GM12878 (cell line): ENCODE measurements around the gene MRGPRG. TPM values are rescaled to one million over a fixed set of nuclear protein-coding genes. Genes with fewer than 3 reads are reported as not detected.

Source experiments
- ATAC-seq: fragments of 200-7000 bp; cut with Tn5 transposase; 3 replicates; pipeline ENCODE4 v1.9.1; 2020; ENCODE audit warnings: mild to moderate bottlenecking, moderate library complexity
- BruUV-seq: library from RNA; stranded (reverse); fragments of 400-500 nt; replicated peaks from 2 replicates; lab custom pipeline; 2021; lab: Mats Ljungman, UMichigan
- CTCF ChIA-PET: fragments of 300-600 bp; sonication (Branson Sonifier 250); formaldehyde crosslinking; extraction: SDS; loops from one replicate; lab custom pipeline; 2021; ENCODE audit warnings: inconsistent platforms; lab: Yijun Ruan, JAX
- POLR2A ChIA-PET: fragments of 350-600 bp; formaldehyde crosslinking; extraction: SDS; loops from one replicate; lab custom pipeline; 2021; ENCODE audit warnings: inconsistent platforms; lab: Charles Lee
- RAD21 ChIA-PET: fragments of 300-600 bp; sonication (Branson Sonifier 250); formaldehyde crosslinking; loops from one replicate; lab custom pipeline; 2023; ENCODE audit warnings: antibody characterized with exemption; ENCODE audit not compliant: unreplicated experiment; lab: Charles Lee
- SMC1A ChIA-PET: fragments of 300-600 bp; sonication (Branson Sonifier 250); formaldehyde crosslinking; loops from one replicate; lab custom pipeline; 2023; ENCODE audit not compliant: unreplicated experiment, uncharacterized antibody; lab: Charles Lee
- DNase-seq: peaks from one replicate; pipeline ENCODE4 v3.0.0-alpha.2; 2011; ENCODE audit warnings: low read depth, low spot score
- FAIRE-seq: peaks from 3 replicates; lab custom pipeline; 2011; peaks lifted over from hg19 to GRCh38; lab: Jason Lieb, UNC
- H2AFZ ChIP-seq: 2 replicates; pipeline ENCODE4 v1.6.0; 2011; ENCODE audit warnings: low read depth, low read length, control low read depth; ENCODE audit not compliant: control insufficient read depth
- H3K27ac ChIP-seq: 2 replicates; pipeline ENCODE4 v1.5.1; 2011; ENCODE audit warnings: control low read depth; ENCODE audit not compliant: control insufficient read depth, insufficient read depth
- H3K27me3 ChIP-seq, 2 experiments: replicated peaks in 1 of 2; 2 replicates each; pipeline versions ENCODE4 v1.6.0 to v1.6.1; 2011; ENCODE audit warnings: low read length in 1 of 2; ENCODE audit not compliant: control insufficient read depth in 2 of 2, insufficient read depth in 2 of 2
- H3K36me3 ChIP-seq, 2 experiments: 2 replicates each; pipeline ENCODE4 v1.5.1; 2011; ENCODE audit warnings: low read length in 1 of 2; ENCODE audit not compliant: control insufficient read depth in 2 of 2, insufficient read depth in 2 of 2
- H3K4me1 ChIP-seq: 2 replicates; pipeline ENCODE4 v1.6.1; 2011; ENCODE audit warnings: mild to moderate bottlenecking, low read length, moderate library complexity, mixed read lengths; ENCODE audit not compliant: control insufficient read depth, insufficient read depth
- H3K4me2 ChIP-seq: 2 replicates; pipeline ENCODE4 v1.6.0; 2011; ENCODE audit warnings: control low read depth; ENCODE audit not compliant: control insufficient read depth, insufficient read depth
- H3K4me3 ChIP-seq: fragments of 200-600 bp; sonication (generic); 2 replicates; pipeline ENCODE4 v1.5.1; 2016
- H3K79me2 ChIP-seq: 2 replicates; pipeline ENCODE4 v1.6.0; 2011; ENCODE audit warnings: low read length; ENCODE audit not compliant: control insufficient read depth, insufficient read depth
- H3K9ac ChIP-seq: 2 replicates; pipeline ENCODE4 v1.8.0; 2011; ENCODE audit warnings: low read length, control low read depth, mixed read lengths; ENCODE audit not compliant: control insufficient read depth, insufficient read depth
- H3K9me3 ChIP-seq: replicated peaks from 3 replicates; pipeline ENCODE4 v1.5.1; 2011; ENCODE audit warnings: mild to moderate bottlenecking, low read length; ENCODE audit not compliant: control insufficient read depth, insufficient read depth
- H4K20me1 ChIP-seq: 2 replicates; pipeline ENCODE4 v1.6.0; 2011; ENCODE audit not compliant: control insufficient read depth, insufficient read depth
- BACH1 ChIP-seq: fragments of 450-650 bp; IDR thresholded peaks from 2 replicates; pipeline ENCODE4 v1.6.1; 2017; ENCODE audit warnings: mild to moderate bottlenecking, borderline replicate concordance
- BHLHE40 ChIP-seq, 2 experiments: fragments of 450-650 bp in 1 of 2; IDR thresholded peaks; 2 replicates each; pipeline ENCODE4 v1.6.1; 2011 to 2017; ENCODE audit warnings: low read depth in 2 of 2, borderline replicate concordance in 1 of 2, improper control_type of control experiment in 1 of 2, low read length in 1 of 2, mild to moderate bottlenecking in 1 of 2
- CBX3 ChIP-seq: fragments of 200-600 bp; sonication (generic); IDR thresholded peaks from 2 replicates; pipeline ENCODE4 v1.6.1; 2016; ENCODE audit warnings: low read depth, borderline replicate concordance
- CHD2 ChIP-seq: IDR thresholded peaks from 2 replicates; pipeline ENCODE4 v1.6.1; 2011; ENCODE audit warnings: low read depth, low read length, improper control_type of control experiment, borderline replicate concordance
- HSF1 ChIP-seq: fragments of 150-350 bp; IDR thresholded peaks from 2 replicates; pipeline ENCODE4 v1.6.1; 2014; ENCODE audit warnings: mild to moderate bottlenecking, low read depth, low read length
- IRF3 ChIP-seq: fragments of 450-650 bp; IDR thresholded peaks from 2 replicates; pipeline ENCODE4 v1.6.1; 2014; ENCODE audit warnings: mild to moderate bottlenecking
- MTA2 ChIP-seq: fragments of 450-650 bp; IDR thresholded peaks from 2 replicates; pipeline ENCODE4 v1.6.1; 2016; ENCODE audit warnings: low read depth, mild to moderate bottlenecking, moderate library complexity
- MYB ChIP-seq: fragments of 150-350 bp; IDR thresholded peaks from 2 replicates; pipeline ENCODE4 v1.6.1; 2014; ENCODE audit warnings: mild to moderate bottlenecking, low read depth, low read length, borderline replicate concordance
- RAD21 ChIP-seq: IDR thresholded peaks from 2 replicates; pipeline ENCODE4 v1.6.1; 2011; ENCODE audit warnings: mild to moderate bottlenecking, low read depth, low read length, moderate library complexity; ENCODE audit not compliant: insufficient read depth
- TCF7 ChIP-seq: IDR thresholded peaks from 2 replicates; pipeline ENCODE4 v1.6.1; 2014; ENCODE audit warnings: antibody characterized with exemption, borderline replicate concordance
- ZBTB33 ChIP-seq: fragments of 450-650 bp; IDR thresholded peaks from 2 replicates; pipeline ENCODE4 v1.6.1; 2017; ENCODE audit warnings: mild to moderate bottlenecking
- ZBTB40 ChIP-seq: fragments of 450-650 bp; IDR thresholded peaks from 2 replicates; pipeline ENCODE4 v1.6.1; 2016; ENCODE audit warnings: mild to moderate bottlenecking, moderate library complexity, borderline replicate concordance
- ZNF384 ChIP-seq: IDR thresholded peaks from 2 replicates; pipeline ENCODE4 v1.6.1; 2012; ENCODE audit warnings: low read depth, mild to moderate bottlenecking, low read length, improper control_type of control experiment, borderline replicate concordance
- WGBS: methylation state at CpG from one replicate; pipeline ENCODE4 v1.1.6; 2016; ENCODE audit warnings: low lambda C conversion rate; ENCODE audit not compliant: insufficient replicate concordance, insufficient coverage; ENCODE audit errors: missing lambda C conversion rate; 5-methylcytosine and 5-hydroxymethylcytosine counted together
- in situ Hi-C: fragments of 300-500 bp; cut with MboI; formaldehyde crosslinking; loops from 9 replicates; pipeline ENCODE4 v1.14.3; 2018; ENCODE audit warnings: mixed read lengths
- intact Hi-C: fragments of 100-400 bp; cut with micrococcal nuclease; formaldehyde crosslinking; loops from one replicate; pipeline ENCODE4 v1.14.2; 2022; ENCODE audit not compliant: unreplicated experiment
- polyA plus RNA-seq, 11 experiments: library from polyadenylated mRNA; depleted of rRNA in 4 of 11; unstranded in 6 of 11; stranded (reverse) in 5 of 11; fragments of >200 nt; fragmentation: Nextera tagmentation in 4 of 11; fragmentation: Illumina TruSeq in 1 of 11; extraction: Ambion mirVana in 4 of 11; extraction: Trizol in 1 of 11; gene quantifications; 1 replicate in 1 of 11; 2 replicates in 10 of 11; pipeline versions ENCODE4 v1.2.1 to v1.2.3, GENCODE V29; 2011 to 2016; ENCODE audit warnings: inconsistent platforms in 2 of 11, missing spikeins in 2 of 11, low read depth in 1 of 11
- total RNA-seq, 4 experiments: library from RNA; depleted of rRNA in 3 of 4; stranded (reverse); fragments of >200 nt in 3 of 4; fragmentation: Illumina TruSeq in 1 of 4; extraction: Trizol in 1 of 4; gene quantifications; 2 replicates each; pipeline versions ENCODE4 v1.2.1 to v1.2.3, GENCODE V29; 2013 to 2021

The MRGPRG gene
- total and polyA plus RNA-seq, 10 of the 15 experiments (the other 5 are each of a cell fraction or from before 2014, with no cell fraction given) = not detected

GRCh38 chr11:3197878-3198528 is 20.6 kb downstream of the MRGPRG start (continued):
- TF ChIP-seq IRF3 (no peak), RAD21 (no peak)

- POLR2A ChIA-PET = no interaction called here
- SMC1A ChIA-PET = no interaction called here
- WGBS = 12% methylated on average over 11 of the region's 11 CpGs
- TF ChIP-seq ZNF384 = no peak
- no peak for TF ChIP-seq TCF7
- TF ChIP-seq MTA2 = no peak
- no peak for TF ChIP-seq ZBTB40
- no peak for TF ChIP-seq BACH1
- TF ChIP-seq CBX3 = no peak
- TF ChIP-seq CHD2 = no peak
- no peak for TF ChIP-seq HSF1
- TF ChIP-seq BHLHE40 (IDR thresholded peaks at IDR 0.05; ENCODE audit: borderline replicate concordance in 1 of 2, low read depth in 2 of 2, low read length in 1 of 2) = no peak
- TF ChIP-seq MYB = no peak
- TF ChIP-seq ZBTB33 = no peak
Measured at GRCh38 chr11:3197044-3197695, 21.4 kb downstream of the MRGPRG start.

More at GRCh38 chr11:3197044-3197695, 21.4 kb downstream of the MRGPRG start:
- Histone ChIP-seq H2AFZ (no peak overlapping the region), H3K27ac (no peak overlapping the region), H3K36me3 (no peaks in the 10 kb centered on the region), H3K9ac (no peak overlapping the region), H3K4me2 (no peak overlapping the region), H3K79me2 (no peaks in the 10 kb centered on the region), H3K4me3 (no peak overlapping the region), H4K20me1 (no peaks in the 10 kb centered on the region), H3K27me3 (no peaks in the 10 kb centered on the region; a peak in 2 of 4 replicates), H3K4me1 (no peaks in the 10 kb centered on the region), H3K9me3 (no peaks in the 10 kb centered on the region)
- ATAC-seq = no peak
- intact Hi-C loops = no loop called here
- in situ Hi-C loops = no loop called here
- DNase-seq = no peak
- no peak for FAIRE-seq
- BruUV-seq = no TSS peak
- ChIA-PET CTCF (no interaction called here), RAD21 (no interaction called here)
